Prostate gland (tissue), 2 donors: Measurements from ENCODE around the gene MYO1B.
A peak's percentile ranks its signal among the peaks of the same experiment; 100 is the strongest.

ENCODE experiments used
- CTCF ChIP-seq, 4 experiments: fragments of 200-600 bp in 2 of 4; fragments of 450-650 bp in 2 of 4; sonication (generic) in 2 of 4; IDR thresholded peaks; 1 replicate in 3 of 4; 2 replicates in 1 of 4; pipeline ENCODE4 v1.5.1; 2016 to 2019; ENCODE audit warnings: antibody characterized with exemption in 4 of 4, mild to moderate bottlenecking in 2 of 4, moderate library complexity in 2 of 4
- POLR2A ChIP-seq: fragments of 450-650 bp; IDR thresholded peaks from one replicate; pipeline ENCODE4 v1.6.1; 2016; ENCODE audit warnings: antibody characterized with exemption, mild to moderate bottlenecking
- POLR2AphosphoS5 ChIP-seq: sonication (generic); formaldehyde crosslinking; IDR thresholded peaks from one replicate; pipeline ENCODE4 v1.6.1; 2017; ENCODE audit warnings: antibody characterized with exemption

GRCh38 chr2:191318037-191318728 is 73.0 kb downstream of the MYO1B start:
- no peak for TF ChIP-seq CTCF (IDR thresholded peaks at IDR 0.05)
- TF ChIP-seq POLR2A = no peak
- TF ChIP-seq POLR2AphosphoS5 = peak; percentile 63
